HCT116 (cell line): ENCODE measurements around the gene EPHA6.

Experiments
- POLR2AphosphoS5 ChIP-seq: IDR thresholded peaks from 2 replicates; pipeline ENCODE4 v1.6.1; 2011; ENCODE audit warnings: mild to moderate bottlenecking, low read depth, low read length, moderate library complexity
- RAD21 ChIP-seq: IDR thresholded peaks from 2 replicates; pipeline ENCODE4 v1.6.1; 2012; ENCODE audit warnings: low read depth, mild to moderate bottlenecking

DNA sequence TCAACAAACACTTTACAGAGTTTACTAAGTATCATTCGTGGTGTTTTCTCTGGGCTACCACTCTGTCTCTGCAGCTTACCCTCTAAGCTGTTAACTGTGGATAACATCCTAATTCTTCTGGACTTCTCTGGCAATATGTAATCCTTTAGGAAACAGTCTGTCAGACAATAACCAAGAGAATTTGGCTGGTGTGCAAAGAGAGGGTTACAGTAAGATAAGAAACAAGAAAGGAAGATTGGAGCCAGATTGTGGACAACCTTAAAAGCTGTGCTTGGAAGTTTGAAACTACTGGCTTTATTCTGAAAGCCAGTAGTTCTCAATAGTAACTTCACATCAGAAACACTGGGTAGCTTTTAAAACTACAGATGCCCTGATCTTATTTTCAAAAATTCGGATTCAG lies 950.9 kb downstream of the EPHA6 start:
- TF ChIP-seq POLR2AphosphoS5 = no peak
- TF ChIP-seq RAD21 = no peak
